ENCODE measurements around the gene KCNJ16.

The KCNJ16 gene

DNA sequence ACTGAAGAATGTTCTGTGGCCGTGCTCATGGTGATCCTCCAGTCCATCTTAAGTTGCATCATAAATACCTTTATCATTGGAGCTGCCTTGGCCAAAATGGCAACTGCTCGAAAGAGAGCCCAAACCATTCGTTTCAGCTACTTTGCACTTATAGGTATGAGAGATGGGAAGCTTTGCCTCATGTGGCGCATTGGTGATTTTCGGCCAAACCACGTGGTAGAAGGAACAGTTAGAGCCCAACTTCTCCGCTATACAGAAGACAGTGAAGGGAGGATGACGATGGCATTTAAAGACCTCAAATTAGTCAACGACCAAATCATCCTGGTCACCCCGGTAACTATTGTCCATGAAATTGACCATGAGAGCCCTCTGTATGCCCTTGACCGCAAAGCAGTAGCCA lies 57.5 kb downstream of the KCNJ16 start:
- DNase-seq = no peak

DNA sequence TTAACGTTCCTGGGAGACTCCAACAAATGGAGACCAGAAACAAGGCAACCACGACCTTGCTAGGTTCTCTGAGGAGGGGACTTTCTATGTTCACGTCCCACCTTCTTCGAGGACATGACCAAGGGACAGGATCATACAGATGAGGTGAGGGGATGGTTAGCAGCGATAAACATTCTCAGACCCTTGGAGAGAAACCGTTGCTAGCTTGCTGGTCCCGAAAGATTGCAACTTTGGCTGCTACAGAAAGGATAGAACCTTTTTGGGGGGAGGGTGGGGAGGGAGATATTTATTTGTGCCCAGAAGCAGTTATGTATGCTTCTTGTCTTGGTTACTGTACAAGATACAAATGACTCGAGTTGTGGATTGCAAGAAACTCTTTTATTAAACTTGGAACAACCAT lies 59.0 kb downstream of the KCNJ16 start:
- DNase-seq = no peak

DNA sequence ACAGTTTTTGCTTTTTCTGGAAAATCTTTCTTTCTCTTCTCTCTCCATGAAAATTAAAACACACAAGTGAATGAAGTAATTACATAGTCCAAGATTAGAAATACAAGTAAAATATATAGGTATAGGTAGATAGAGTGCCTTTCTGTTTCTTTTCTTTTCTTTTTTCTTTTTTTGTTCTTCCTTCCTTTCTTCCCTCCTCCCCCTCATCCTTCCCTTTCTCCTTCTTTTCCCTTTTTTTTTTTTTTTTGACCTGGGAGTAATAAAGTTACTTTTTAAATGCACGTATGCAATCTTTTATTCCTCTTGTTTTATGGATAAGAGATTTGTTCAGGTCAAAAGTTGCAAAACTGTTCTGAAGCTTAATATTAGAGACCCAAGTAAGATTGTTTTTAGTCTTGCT lies 59.8 kb downstream of the KCNJ16 start:
- no peak for DNase-seq

DNA sequence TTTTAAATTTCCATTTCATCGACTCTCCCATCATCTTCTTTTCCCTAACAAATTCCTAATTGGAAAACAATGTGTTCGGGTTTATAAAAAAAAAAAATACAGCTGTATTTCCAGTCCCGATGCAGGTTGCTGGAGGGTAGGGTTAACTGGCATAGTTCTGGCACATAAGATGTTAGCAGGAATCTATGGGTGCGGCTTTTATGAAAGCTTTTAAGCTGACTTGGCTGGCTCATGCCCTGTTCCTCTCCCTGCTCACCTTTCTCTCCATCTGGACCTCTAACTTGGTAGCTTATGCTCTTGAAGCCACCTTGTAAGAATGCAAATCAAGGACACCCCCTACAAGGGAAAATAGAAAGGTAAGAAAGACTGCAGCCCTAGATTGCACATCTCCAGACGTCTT lies 61.1 kb downstream of the KCNJ16 start:
- no peak for DNase-seq

DNA sequence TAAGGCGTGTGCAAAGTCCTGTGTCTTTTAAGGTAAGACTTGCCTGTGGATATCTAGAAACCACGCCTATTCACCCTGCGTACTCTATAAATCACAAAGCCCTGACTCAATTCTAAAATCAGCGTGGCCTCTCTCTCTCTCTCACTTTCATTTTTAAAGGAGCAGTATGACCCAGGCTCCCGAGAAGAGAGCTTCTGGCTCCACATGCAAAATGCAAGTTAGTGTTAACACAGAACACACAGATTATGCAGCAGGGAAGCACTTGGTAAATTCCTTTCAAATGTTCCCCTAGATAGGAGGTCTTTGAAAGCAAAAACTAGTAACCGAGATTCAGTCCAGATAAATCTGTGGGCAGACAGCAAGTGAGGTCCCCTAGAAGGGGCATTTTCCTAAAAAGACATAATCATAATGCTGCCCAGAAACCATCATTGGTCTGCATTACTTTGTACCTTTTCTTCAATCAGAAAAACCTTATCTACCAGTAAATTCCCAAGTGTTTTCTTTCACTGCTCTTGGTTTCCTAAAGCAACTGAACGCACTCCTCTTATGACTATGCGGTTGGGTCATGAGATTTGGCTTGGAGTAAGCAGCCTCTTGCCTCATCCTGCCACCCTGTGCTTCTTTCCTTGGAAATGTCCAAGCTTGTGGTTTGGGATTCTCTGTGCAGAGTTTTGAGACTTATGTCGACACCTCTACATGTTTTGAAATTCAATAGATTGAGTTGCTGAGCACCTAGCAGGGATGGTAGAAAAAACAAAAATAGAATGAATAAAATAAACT lies 62.6 kb downstream of the KCNJ16 start:
- peak; percentile 34 for DNase-seq

DNA sequence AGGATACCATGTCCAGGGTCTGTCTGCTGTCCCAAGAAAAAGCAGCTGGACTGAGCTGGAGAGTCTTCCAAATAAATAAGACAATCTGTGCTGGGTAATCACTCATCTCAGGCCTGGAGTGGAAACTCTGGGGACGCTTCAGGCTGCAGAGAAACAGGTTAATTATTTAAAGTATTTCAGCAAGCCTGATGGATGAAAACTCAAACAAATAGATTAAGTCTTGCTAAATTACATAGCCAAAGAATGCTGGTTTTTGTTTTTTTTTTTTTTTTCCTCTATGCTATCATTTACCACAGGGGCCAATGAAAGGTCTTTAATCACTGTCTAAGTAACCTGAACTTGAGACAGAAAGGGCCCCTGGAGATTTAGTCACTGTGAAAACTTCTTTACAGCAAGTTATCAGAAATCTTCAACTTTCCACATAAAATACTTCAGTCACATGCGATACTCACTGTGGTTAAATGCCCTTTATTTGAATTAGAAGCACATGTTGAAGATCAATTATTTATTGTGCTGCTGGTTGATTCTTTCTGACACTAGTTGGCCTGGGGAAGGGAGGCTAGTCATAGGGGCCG lies 63.4 kb downstream of the KCNJ16 start:
- DNase-seq = peak; percentile 31

DNA sequence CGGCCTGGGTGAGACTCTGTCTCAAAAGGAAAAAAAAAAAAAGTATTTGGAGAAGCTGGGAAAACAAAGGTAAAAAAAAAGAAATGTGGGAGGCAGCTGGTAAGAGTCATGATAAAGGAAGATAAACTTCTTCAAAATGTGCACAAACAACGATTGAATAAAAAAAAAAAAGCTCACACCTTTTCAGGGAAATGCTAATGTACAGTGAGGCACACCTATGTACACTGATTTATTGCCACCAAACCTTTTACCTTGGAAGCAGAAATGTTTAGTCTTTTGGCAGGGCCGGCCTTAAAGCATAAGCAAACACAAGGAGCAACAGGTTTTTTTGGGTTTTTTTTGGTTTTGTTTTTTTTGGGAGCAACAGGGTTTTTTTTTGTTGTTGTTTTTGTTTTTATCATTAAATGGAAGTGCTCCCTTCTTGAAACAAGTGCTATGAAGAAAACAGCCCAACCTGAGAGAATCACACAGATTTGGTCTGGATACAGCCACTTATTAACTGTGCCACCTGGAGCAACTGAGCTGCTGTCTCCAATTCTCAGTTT lies 64.5 kb downstream of the KCNJ16 start:
- no peak for DNase-seq

DNA sequence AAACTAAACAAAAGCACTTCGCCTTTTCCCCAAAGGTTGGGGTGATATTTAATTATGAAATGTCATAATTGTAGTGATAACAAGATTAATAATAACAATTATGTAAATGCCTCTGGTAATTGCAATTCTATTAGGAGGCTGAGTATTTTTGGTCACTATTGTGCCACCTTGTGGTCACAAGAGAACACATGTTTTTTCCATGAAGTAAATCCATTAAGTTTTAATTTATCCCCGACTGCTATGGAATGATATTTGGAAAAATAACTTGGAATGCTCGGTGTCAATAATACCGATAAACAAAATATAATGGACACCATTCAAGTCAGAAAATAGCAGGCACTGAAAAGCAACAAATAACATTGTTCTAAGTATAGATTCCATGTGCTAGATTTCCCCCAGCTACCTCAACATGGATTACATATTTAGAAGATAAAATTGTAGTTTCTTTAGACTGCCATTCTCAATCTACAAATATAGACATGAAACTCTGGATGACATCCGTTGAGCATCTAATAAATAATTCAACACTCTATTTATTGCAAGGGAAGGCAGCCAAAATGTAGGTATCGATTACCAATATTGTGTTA lies 69.3 kb downstream of the KCNJ16 start:
- DNase-seq = no peak

DNA sequence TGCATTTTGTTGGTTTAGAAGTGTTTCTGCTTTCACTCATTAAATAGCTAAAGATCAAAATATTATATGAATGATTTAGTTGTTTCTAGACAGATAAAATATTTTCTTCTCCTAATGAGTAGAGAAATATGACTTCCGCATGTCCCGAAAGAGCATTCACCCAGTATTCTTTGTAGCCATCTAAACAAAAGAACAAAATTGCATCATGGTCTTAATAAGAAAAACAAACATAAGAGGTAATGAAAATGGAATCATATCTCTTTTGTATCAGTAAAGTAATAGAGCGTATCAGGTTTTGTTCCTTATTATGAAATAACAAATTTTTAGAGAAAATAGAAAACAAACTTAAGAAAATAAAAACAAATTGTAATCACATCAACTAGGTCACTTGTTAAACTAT lies 78.2 kb downstream of the KCNJ16 start:
- DNase-seq = no peak

DNA sequence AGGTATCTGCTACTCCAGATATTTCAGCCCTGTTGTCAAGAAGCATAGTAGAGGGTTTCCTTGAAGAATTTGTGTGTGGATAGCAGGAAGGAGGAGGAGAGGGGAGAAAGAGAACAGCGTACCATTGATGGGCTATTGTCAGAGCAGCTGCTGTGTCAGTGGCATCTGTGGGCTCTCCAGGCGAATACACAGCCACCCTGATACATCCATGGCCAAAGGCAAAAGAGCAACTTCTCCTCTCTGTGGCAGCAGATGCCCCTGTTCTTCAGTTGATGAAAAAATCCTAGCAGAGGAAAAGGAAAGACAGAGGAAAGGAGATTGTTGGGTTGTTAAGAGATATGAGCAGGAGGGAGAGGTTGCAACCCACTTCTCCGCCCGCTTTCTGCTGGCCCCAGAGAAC lies 82.1 kb downstream of the KCNJ16 start:
- DNase-seq = no peak

DNA sequence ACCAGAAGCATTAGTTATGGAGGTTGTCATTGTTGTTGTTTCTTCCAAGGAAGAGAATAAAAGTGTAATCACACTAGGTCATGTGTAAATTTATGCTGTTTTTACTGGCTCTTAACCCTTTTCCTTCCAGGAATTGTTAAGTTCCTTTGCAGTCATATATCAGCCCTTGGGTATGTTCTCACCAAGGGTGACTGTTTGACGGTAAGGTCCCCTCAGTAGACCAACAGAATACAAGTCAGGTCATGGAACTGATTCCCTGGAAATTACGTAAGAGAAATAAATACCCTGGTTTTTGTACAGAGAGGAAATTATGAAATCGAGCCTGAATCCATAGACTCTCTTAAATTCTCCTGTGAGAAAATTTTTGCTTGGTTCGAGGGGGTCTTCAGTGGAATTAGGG lies 83.2 kb downstream of the KCNJ16 start:
- no peak for DNase-seq

DNA sequence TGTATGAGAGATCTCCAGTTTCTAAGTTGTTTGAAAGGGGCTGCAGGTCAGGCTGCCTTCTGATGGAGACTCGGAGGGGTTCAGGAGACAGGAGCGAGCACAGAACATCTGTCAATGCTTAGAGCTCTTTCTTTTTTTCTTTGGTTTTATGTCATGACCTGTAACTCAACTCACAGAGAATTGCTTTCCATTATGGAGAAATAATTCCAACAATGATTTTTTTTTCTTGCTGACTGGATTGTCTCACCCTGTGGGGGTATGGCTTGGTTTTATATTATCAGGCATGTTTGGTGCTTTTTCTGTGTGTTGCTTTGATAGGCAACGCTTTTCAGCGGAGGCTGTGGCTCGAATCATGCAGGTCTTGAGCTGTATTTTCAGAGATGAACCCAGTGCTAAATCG lies 83.6 kb downstream of the KCNJ16 start:
- no peak for DNase-seq

DNA sequence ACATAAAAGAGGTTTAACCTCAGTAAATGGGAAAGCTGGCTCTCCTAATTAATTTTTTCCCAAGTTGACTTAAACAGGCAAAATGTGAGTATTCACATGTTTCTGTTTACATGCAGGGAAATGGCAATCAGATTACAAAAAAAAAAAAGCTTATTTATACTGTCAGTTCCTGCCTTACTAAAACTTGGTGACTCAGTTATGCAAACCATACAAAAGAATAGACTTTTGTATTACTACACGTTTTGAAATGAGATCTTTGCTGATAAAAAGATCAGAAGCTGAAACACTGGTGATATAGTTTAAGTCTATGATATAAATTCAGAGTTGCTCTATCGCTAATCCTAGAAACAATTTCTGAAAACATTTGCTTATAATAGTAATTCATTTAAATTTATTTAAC lies 85.0 kb downstream of the KCNJ16 start:
- DNase-seq = no peak

DNA sequence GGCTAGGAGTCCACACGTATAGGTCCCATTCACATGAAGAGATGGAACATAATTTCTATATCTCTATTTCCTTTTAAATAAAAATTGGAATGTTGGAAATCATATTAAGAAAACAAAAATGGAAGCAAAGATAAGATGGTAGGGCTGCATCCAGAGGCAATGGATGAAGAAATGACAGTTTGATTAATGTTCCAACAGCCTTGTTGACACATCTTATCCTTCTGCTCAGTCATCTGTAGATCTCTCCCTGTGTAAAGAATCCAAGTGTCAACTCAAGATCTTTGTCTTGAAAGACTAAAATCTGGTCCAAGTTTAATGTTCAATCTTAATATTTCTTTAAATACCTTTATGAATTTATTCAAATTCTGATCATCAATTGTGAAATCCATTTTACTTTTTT lies 86.5 kb downstream of the KCNJ16 start:
- no peak for DNase-seq

DNA sequence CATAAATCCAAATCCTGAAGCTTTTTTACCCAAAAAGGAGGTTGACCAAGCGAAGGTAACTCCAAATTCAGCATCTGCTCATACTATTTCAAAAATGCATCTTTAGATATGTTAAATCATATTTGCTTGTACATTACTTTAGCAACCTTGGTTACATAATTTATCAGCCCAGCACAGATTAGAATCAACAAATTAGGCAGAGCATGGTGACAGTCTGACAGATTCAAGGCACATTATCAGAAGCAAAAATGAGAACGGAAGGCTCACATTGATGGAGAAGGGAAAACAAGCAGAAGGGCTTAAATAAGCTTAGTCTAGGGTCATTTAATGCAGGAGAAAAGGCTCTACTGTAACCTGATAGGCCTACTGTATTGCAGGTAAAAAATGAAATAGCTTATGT lies 90.4 kb downstream of the KCNJ16 start:
- no peak for DNase-seq

DNA sequence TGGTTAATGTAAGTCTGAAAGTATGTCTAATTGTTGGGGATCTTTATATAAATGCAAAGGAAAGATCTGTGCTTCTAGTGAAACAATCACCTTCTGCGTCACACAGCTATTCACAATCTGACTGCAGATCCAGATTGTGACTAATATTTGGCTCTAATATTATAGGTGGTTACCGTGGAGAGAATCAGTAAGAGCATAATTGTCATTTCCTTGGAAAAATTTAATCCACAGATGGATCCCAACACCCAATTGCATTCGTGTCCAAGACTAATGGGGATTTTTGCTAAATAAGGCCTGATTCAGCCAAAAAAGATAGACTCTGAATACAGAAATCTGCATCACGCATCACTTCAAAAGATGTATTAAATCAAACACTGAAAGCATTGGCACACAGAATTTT lies 91.6 kb downstream of the KCNJ16 start:
- no peak for DNase-seq

DNA sequence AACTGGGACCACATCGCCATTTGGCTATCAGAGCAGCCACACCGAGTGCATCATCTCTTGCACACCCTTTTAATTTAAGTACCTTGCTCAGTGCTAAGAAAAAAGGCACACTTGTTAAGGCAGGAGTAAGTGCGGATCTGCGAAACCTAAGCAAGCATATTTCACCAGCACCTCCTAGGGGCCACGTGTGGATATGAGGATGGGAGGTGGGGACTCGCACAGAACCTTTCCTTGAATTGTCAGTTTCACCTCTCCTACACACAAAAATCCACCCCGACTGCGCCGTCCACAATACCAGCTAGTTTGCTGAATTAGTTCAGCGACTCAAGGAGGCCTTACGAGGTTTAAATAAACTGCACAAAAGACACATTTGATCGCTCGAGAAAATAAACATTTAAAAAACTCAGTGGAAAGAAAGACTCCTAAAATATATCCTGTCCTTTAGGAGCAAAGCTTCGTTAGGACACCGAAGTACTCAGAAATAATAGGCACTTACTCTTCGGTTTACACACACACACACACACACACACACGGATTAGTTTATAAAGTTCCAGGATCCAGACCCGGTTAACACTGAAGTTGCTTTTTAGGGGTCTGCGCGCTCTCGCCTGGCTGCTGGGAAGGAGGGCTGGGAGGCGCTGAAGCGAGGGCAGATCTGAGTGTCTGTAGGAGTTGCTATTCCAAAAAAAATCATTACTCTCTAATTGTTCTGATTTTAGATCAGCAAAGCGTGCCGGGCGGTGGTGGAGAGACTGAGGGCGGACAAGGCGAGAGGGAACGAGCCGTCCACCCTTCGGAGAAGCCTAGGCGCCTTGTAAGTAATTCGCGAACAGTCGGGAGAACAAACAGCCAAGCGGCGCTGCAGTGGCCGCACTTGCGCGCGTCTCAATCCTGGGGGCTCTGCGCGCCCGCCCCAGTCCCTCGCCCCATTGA lies 93.3 kb downstream of the KCNJ16 start:
- DNase-seq = peak; percentile 82

DNA sequence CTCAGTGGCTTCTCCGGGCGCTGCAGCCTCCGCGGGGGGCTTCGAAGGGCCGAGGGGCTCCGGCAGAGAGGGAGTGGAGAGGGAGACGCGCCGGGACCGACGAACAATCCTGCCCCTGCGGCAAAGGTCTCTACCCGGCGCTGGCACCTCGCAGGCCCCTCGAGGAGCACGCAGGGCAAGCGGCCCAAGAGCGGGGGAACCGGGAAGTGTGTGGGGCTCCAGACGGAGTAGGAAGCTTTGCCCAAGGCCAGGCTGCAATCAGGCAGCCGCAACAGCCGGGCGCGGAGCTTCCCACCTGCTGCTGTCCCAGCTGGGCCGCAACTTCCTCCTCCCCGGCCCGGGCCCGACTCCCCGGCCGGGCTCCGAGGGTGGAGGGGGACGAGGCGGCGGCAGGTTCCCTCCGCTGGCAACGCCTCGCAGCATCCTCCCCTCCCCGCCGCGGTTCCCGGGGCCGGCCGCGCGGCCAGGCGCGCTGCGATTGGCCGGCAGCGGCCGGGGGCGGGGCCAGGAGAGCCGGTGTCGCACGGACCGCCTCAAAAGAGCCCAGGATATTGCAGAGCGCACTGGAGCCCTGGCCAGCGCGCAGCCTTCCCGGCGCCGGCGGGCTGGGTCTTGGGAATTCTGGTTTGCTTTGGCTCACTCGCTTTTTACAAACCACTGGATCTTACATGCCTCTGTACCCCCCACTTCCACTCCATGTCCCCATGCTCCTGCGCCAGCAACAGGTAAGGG lies 94.1 kb downstream of the KCNJ16 start, which contains the start of gene KCNJ2:
TSS of gene KCNJ2 (plus strand) at position 556 of the 732 bp plus-strand sequence. CDS start 5,508 bp downstream, outside the sequence.
- peak; percentile 93 for DNase-seq

DNA sequence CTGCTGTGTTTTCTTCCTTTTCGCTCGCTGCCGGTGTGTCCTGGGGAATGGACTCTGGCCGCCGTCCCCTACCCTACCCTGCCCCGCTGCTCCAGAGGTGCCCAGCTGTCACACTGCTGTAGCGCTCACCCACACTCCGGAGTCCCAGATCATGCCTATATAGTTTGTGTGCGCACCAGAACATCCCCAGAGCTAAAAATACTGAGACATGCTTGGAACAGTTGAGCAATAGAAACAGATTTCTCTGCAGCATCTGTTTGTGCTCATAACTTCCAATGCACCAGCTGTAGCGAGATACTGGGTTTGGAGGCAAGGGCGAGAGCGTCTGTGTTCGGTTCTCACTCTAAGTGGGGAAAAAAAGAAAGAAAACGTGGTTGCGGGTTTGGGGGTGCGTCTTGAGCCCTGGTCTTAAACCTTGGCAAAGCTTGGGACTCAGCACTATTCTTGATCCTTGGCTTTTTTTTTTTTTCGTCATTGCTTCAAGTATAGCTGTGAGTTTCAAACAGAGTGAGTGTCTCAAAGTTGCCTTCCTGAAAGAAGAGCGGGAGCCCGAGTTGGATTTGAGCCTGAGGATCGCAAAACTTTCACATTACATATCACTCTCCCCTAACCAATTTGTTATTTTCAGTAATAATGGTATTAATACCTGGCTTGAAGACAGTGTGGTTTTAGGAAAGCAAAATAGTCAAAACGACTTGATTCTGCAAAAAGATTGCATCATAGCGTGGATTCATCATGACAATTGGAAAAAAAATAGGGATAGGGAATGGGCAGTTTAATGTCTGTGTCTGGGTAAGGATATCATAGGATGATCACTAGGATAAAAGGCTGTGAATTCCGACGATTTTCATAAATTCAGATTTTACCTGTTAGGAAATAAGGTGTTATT lies 94.9 kb downstream of the KCNJ16 start:
- DNase-seq = no peak

DNA sequence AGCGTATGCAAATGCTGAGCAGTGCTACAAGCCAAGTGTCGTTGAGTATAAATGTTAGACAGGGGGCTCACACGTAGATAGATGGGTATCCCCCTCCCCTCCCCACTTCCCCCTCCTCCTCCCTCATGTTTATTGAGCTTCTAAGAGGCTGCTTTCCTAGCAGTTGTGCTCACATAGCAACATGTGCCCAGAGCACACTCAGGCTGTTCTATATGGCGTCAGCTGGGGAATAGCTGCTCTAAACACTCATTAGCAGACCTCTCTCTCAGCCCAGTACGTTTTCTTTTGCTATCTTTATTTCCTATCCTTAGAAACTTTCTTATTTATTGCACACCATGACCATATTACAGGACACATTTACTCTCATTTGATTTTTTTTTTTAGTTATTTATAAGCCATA lies 96.1 kb downstream of the KCNJ16 start:
- peak; percentile 22 for DNase-seq

DNA sequence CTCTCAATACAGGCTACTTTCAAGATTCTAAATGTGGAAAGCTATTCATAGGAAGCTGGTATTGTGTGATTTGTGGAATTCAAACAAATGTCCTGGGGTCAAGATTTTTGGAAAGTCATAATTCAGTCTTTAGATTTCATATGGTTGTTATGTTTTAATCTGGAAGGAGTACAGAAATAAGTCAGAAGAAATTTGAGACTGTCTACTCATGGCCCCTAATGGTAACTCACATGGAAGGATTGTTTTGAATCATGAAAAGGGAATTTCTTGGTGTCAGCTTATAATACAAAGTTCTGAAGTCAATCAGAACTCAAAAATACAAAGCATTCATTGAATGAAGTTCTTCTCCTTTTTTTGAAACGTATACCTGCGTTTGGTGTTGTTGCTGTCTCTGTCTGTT lies 97.4 kb downstream of the KCNJ16 start:
- no peak for DNase-seq
